Measurements from ENCODE around the gene NET1. TPM values are rescaled to one million over a fixed set of nuclear protein-coding genes. Genes with fewer than 3 reads are reported as not detected.

The NET1 gene
- total RNA-seq, 1 donor, result 51.0 TPM

GRCh38 chr10:5486853-5487235 lies 74.5 kb downstream of the NET1 start:
- Histone ChIP-seq H3K4me3 (ENCODE audit: insufficient read depth, low read length) (no peak overlapping the region), H4K20me1 (ENCODE audit: insufficient read depth, low read length) (no peaks in the 10 kb centered on the region), H3K4me2 (ENCODE audit: insufficient read depth, low read length) (no peak overlapping the region), H3K36me3 (ENCODE audit: insufficient read depth, low read length) (no peaks in the 10 kb centered on the region), H3K27ac (ENCODE audit: low read depth, low read length) (no peak overlapping the region), H3K79me2 (ENCODE audit: insufficient read depth, low read length) (no peaks in the 10 kb centered on the region), H3K9me3 (ENCODE audit: low read depth, low read length) (no peaks in the 10 kb centered on the region), H3K4me1 (ENCODE audit: insufficient read depth, low read length) (no peaks in the 10 kb centered on the region), H2AFZ (ENCODE audit: low read length) (no peak overlapping the region), H3K27me3 (ENCODE audit: insufficient read depth, low read length) (no peaks in the 10 kb centered on the region)
- peak; percentile 45 for DNase-seq (ENCODE audit: insufficient read length, low spot score, missing footprints)
- TF ChIP-seq CTCF (IDR thresholded peaks at IDR 0.05; ENCODE audit: extremely low read depth, low read depth, low read length), result no peak

- TF ChIP-seq CTCF (IDR thresholded peaks at IDR 0.05; ENCODE audit: extremely low read depth, low read depth, low read length), result no peak
Observed at GRCh38 chr10:5488272-5489161, 76.2 kb downstream of the NET1 start.

GRCh38 chr10:5490032-5490431 lies 77.7 kb downstream of the NET1 start:
- DNase-seq (ENCODE audit: insufficient read length, low spot score, missing footprints), result peak; percentile 34
- no peak for TF ChIP-seq CTCF (IDR thresholded peaks at IDR 0.05; ENCODE audit: extremely low read depth, low read depth, low read length)
- Histone ChIP-seq H3K36me3 (ENCODE audit: insufficient read depth, low read length) (no peaks in the 10 kb centered on the region), H4K20me1 (ENCODE audit: insufficient read depth, low read length) (no peaks in the 10 kb centered on the region), H3K4me1 (ENCODE audit: insufficient read depth, low read length) (no peaks in the 10 kb centered on the region), H2AFZ (ENCODE audit: low read length) (no peak overlapping the region), H3K9me3 (ENCODE audit: low read depth, low read length) (no peaks in the 10 kb centered on the region), H3K79me2 (ENCODE audit: insufficient read depth, low read length) (no peaks in the 10 kb centered on the region), H3K4me2 (ENCODE audit: insufficient read depth, low read length) (no peak overlapping the region), H3K27ac (ENCODE audit: low read depth, low read length) (no peak overlapping the region), H3K4me3 (ENCODE audit: insufficient read depth, low read length) (no peak overlapping the region), H3K27me3 (ENCODE audit: insufficient read depth, low read length) (no peaks in the 10 kb centered on the region)

More at GRCh38 chr10:5488272-5489161, 76.2 kb downstream of the NET1 start:
- Histone ChIP-seq H3K27ac (ENCODE audit: low read depth, low read length) (no peak overlapping the region), H3K4me1 (ENCODE audit: insufficient read depth, low read length) (no peaks in the 10 kb centered on the region), H2AFZ (ENCODE audit: low read length) (no peak overlapping the region), H3K79me2 (ENCODE audit: insufficient read depth, low read length) (no peaks in the 10 kb centered on the region), H3K9me3 (ENCODE audit: low read depth, low read length) (no peaks in the 10 kb centered on the region), H3K36me3 (ENCODE audit: insufficient read depth, low read length) (no peaks in the 10 kb centered on the region), H3K4me3 (ENCODE audit: insufficient read depth, low read length) (no peak overlapping the region), H3K27me3 (ENCODE audit: insufficient read depth, low read length) (no peaks in the 10 kb centered on the region), H4K20me1 (ENCODE audit: insufficient read depth, low read length) (no peaks in the 10 kb centered on the region), H3K4me2 (ENCODE audit: insufficient read depth, low read length) (no peak overlapping the region)
- DNase-seq (ENCODE audit: insufficient read length, low spot score, missing footprints), result peak; percentile 58

- H3K4me1 ChIP-seq (ENCODE audit: insufficient read depth, low read length), result no peaks in the 10 kb centered on the region
- no peaks in the 10 kb centered on the region for H3K36me3 ChIP-seq (ENCODE audit: insufficient read depth, low read length)
- no peak overlapping the region for H2AFZ ChIP-seq (ENCODE audit: low read length)
- H3K4me3 ChIP-seq (ENCODE audit: insufficient read depth, low read length), result no peak overlapping the region
- peak; percentile 46 for DNase-seq (ENCODE audit: insufficient read length, low spot score, missing footprints)
- no peaks in the 10 kb centered on the region for H3K9me3 ChIP-seq (ENCODE audit: low read depth, low read length)
- no peak overlapping the region for H3K27ac ChIP-seq (ENCODE audit: low read depth, low read length)
- H3K79me2 ChIP-seq (ENCODE audit: insufficient read depth, low read length), result no peaks in the 10 kb centered on the region
- no peak overlapping the region for H3K4me2 ChIP-seq (ENCODE audit: insufficient read depth, low read length)
- no peak for TF ChIP-seq CTCF (IDR thresholded peaks at IDR 0.05; ENCODE audit: extremely low read depth, low read depth, low read length)
- no peaks in the 10 kb centered on the region for H3K27me3 ChIP-seq (ENCODE audit: insufficient read depth, low read length)
- H4K20me1 ChIP-seq (ENCODE audit: insufficient read depth, low read length), result no peaks in the 10 kb centered on the region
Observed at GRCh38 chr10:5490698-5491464, 78.5 kb downstream of the NET1 start.

Measured in osteoblast (primary cell).